ENCODE results near the gene ARHGAP35. TPM values are rescaled to one million over a fixed set of nuclear protein-coding genes. Genes with fewer than 3 reads are reported as not detected.
"Not testable (repeated sequence)": the region's sequence is repeated elsewhere in the genome, so short reads cannot be mapped to it uniquely, and the experiment has no call there.

Gene ARHGAP35
- total RNA-seq, 4 donors from 2014 or later, result 30.1 to 45.2 (median 37.2) TPM

DNA sequence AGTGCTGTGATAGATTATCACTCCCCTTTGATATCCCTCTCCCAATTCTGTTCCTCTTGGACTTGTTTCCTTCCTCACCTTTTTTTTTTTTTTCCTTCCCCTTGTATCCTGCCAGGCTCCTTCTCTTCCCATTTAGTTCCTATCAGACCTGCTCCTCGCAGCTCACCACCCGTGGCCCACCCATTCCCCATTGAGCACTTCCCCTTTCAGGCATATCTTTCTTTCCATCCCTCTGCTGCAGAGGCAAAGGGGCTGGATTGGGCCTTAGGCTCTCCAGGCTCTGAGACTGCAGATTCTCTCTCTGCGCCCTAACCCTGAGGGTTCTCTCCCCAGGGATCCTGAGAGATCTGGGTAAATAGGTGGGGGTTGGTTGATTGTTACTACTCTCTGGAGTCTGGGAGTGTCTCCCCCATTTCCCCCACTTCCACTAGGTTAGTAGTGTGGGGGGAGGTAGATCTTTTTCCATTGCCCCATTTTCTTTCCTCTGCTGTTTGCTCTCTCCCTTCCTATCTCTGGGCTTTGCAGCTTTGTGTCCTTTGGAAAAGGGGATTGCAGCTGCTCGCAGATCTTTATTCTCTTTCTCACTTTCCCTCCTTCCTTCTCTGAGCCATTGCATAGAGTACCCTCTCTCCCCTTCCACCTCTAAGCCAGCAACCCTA lies 2.3 kb downstream of the ARHGAP35 start:
- DNase-seq (ENCODE audit: low spot score) (no peak), ATAC-seq (ENCODE audit: low FRiP score) (no peak)
- TF ChIP-seq, protein P1, sequence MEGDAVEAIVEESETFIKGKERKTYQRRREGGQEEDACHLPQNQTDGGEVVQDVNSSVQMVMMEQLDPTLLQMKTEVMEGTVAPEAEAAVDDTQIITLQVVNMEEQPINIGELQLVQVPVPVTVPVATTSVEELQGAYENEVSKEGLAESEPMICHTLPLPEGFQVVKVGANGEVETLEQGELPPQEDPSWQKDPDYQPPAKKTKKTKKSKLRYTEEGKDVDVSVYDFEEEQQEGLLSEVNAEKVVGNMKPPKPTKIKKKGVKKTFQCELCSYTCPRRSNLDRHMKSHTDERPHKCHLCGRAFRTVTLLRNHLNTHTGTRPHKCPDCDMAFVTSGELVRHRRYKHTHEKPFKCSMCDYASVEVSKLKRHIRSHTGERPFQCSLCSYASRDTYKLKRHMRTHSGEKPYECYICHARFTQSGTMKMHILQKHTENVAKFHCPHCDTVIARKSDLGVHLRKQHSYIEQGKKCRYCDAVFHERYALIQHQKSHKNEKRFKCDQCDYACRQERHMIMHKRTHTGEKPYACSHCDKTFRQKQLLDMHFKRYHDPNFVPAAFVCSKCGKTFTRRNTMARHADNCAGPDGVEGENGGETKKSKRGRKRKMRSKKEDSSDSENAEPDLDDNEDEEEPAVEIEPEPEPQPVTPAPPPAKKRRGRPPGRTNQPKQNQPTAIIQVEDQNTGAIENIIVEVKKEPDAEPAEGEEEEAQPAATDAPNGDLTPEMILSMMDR (IDR thresholded peaks at IDR 0.05), result no peak

DNA sequence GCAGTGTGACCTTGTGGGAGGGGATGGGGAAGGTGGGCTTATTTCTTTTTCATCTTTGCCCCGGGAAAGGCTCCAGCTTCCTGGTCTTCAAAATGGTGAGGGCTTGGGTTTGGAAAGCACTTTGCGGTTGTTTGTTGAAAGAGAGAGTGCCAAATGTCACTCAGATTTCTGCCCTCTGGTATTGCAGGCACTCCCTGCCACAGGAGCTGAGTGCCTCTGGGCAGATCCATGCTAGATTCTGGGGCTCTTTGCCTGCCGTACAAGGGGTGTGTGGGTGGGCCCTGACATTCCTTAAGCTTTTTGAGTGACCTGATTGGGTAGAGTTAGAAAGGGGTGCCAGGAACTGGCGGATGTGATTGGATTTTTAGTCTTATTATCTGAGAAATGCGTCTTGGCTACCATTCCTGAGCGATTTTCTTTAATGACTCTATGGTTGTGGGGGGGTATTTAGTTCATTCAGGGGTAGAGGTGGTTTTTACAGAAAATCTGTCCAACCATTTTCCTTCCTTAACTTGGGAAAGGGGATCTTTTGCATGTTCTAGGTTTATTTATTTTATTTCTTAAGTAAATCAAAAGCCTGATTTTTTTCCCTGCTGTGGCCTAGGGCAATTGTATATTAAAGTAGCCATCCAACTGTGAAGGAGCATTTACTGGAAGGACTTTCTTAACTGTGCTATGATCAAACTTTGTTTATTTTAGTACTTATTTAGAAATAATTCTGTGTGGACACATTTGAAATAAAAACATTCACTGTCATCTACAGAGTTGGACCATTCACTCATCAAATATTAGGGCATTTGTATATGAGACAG lies 3.2 kb downstream of the ARHGAP35 start:
- no peak for ATAC-seq (ENCODE audit: low FRiP score)
- TF ChIP-seq, protein P1 (IDR thresholded peaks at IDR 0.05), result no peak
- no peak for DNase-seq (ENCODE audit: low spot score)

DNA sequence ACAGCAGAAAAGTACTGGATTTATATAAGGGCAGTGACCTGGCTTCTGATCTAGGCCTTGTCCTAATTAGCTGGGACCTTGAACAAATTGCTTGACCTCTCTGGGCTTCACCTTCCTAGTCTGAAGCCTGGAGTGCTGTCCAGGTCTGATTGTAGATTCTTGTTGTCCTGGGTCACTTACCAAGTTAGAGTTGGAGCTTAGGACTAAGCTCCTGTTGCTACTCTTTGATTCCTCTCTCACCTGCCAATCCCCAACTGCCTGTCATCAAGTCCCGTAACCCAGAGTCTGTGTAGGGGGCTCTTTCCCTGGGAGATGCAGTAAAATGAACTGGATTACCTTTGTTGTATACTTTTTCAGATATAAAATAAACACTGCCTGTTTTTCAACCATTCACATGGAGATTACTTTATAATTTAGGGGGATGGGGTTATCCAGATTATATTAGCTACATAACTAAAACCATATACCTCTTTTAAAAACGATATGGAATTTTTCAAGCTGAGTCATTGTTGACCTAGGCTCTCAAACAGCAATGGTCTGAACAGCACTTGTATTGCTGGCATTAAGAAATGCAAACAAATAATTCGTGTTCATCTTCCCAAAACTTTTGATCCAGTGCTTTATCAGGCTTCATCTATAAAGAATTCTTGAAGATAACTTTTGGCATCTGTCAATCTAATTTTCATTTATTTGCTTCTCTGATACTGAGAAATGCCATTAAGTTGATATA lies 5.8 kb downstream of the ARHGAP35 start:
- ATAC-seq (ENCODE audit: low FRiP score), result no peak
- DNase-seq (ENCODE audit: low spot score), result no peak
- TF ChIP-seq, protein P1 (IDR thresholded peaks at IDR 0.05), result no peak

DNA sequence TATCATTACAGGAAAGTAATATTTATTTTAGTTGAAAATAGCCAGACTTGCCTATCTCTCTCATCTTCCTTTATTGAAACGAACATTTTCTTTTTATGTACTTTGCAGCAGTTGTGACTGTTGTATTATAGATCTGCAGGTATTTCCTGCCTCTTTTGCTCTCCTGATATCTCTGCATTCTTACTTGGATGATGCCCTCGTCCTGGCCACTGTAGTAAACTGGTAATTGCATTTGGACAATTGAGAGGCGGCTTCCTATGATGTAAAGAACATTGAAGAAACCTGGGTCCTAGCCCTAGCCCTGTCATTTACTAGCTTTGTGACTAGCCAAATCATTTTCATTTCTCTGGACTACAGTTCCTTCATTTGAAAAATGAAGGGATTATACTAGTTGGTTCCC lies 6.4 kb downstream of the ARHGAP35 start:
- no peak for DNase-seq (ENCODE audit: low spot score)
- no peak for ATAC-seq (ENCODE audit: low FRiP score)
- TF ChIP-seq, protein P1 (IDR thresholded peaks at IDR 0.05), result no peak

DNA sequence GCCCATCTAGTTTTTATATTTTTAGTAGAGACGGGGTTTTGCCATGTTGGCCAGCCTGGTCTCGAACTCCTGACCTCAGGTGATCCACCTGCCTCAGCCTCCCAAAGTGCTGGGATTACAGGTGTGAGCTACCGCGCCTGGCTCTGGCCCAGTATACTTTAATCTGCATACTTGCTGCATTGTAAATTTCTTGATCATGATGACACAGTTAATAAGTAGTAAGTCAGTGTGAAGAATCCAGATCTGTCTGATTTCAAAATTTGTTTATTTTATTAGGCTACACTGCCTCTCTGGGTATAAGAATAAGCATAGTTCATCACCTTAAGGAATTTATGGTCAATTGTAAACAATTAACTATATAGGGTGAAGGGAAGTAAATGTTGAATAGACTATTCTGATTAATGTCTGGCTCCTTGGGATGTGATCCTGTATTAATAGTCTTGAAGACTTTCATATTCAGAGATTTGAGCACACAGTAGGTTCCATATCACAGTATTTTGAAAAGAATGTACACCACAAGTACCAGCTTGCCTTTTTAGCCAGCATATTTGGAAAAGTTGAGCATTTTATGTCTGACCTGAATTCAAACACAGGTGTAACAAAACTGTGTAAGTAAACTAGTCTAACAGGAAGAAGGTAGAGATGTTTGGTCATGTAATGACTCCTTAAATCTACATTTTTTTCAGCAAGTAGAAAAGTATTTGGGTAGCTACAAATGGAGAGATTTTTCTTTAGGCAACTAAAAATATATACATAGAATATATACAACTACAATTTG lies 7.4 kb downstream of the ARHGAP35 start:
- DNase-seq (ENCODE audit: low spot score), result no peak
- ATAC-seq (ENCODE audit: low FRiP score), result no peak
- TF ChIP-seq, protein P1 (IDR thresholded peaks at IDR 0.05), result no peak

DNA sequence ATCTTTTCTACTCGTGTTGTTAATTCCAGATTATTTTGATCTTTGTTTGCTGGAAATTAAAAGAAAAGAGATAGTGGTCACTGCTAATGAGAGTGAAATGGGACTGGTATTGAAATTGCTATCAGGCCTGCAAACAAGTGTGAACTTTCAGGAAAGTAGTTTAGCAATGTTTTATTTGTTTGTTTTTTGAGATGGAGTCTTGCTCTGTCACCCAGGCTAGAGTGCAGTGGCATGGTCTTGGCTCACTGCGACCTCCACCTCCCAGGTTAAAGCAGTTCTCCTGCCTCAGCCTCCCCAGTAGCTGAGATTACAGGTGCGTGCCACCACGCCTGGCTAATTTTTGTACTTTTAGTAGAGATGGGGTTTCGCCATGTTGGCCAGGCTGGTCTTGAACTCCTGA lies 10.4 kb downstream of the ARHGAP35 start:
- DNase-seq (ENCODE audit: low spot score); ATAC-seq (ENCODE audit: low FRiP score): not testable (repeated sequence)

DNA sequence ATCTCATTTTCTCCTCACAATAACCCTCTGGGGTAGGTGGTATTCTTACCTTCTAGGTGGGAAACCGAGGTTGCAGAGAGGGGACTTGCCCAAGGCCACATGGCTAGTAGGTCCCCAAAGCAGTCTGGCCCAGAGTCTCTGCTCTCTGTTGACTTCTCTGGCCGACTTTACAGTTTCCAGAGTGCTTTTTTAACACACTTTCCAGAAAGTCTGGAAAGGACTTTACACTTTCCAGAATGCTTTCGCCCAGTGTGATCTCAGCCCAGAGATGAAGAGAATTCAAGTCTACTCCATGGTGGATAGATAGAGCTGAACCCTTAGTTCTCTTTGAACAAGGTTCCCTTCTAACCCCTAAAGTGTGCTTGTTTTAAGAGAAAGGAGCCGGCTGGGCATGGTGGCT lies 12.2 kb downstream of the ARHGAP35 start:
- TF ChIP-seq, protein P1 (IDR thresholded peaks at IDR 0.05), result no peak
- no peak for ATAC-seq (ENCODE audit: low FRiP score)
- no peak for DNase-seq (ENCODE audit: low spot score)

Data from omental fat pad (tissue), 4 donors.